PC-3 (cell line): ENCODE data around the gene TTC8.

Experiments used
- CTCF ChIP-seq: fragments of 300-600 bp; sonication (generic); conservative IDR thresholded peaks from 2 replicates; pipeline ENCODE4 v1.5.1; 2017; ENCODE audit warnings: antibody characterized with exemption, low read depth, mild to moderate bottlenecking, low read length
- EZH2 ChIP-seq: fragments of 300-600 bp; sonication (generic); IDR thresholded peaks from one replicate; pipeline ENCODE4 v1.6.1; 2017; ENCODE audit warnings: antibody characterized with exemption, mild to moderate bottlenecking, low read length; ENCODE audit not compliant: unreplicated experiment
- EZH2phosphoT487 ChIP-seq: fragments of 300-600 bp; sonication (generic); IDR thresholded peaks from 2 replicates; pipeline ENCODE4 v1.6.1; 2018; ENCODE audit warnings: mild to moderate bottlenecking, antibody characterized with exemption, low read length, borderline replicate concordance

- TF ChIP-seq EZH2 (no peak), CTCF (no peak), EZH2phosphoT487 (no peak)
Observed at GRCh38 chr14:88879022-88879421, 54.6 kb downstream of the TTC8 start.
